MM.1S (cell line): ENCODE measurements around the gene MYH14.

ENCODE experiments used
- DNase-seq: peaks from one replicate; pipeline ENCODE4 v3.0.0-alpha.2; 2015
- H2AFZ ChIP-seq: fragments of 300-600 bp; sonication (generic); 2 replicates; pipeline ENCODE4 v1.6.0; 2016; ENCODE audit warnings: antibody characterized with exemption, low read length
- H3F3A ChIP-seq: fragments of 300-600 bp; sonication (generic); 2 replicates; pipeline ENCODE4 v1.6.1; 2016; ENCODE audit warnings: mild to moderate bottlenecking, antibody characterized with exemption, low read length, moderate library complexity, mixed read lengths; ENCODE audit not compliant: insufficient read depth
- H3K27ac ChIP-seq: fragments of 300-600 bp; sonication (generic); 2 replicates; pipeline ENCODE4 v1.5.1; 2016; ENCODE audit warnings: mild to moderate bottlenecking, low read length
- H3K27me3 ChIP-seq: fragments of 300-600 bp; sonication (generic); replicated peaks from 2 replicates; pipeline ENCODE4 v1.6.0; 2016; ENCODE audit warnings: low read length; ENCODE audit not compliant: insufficient read depth
- H3K36me3 ChIP-seq: fragments of 300-600 bp; sonication (generic); replicated peaks from 2 replicates; pipeline ENCODE4 v1.6.1; 2016; ENCODE audit warnings: mild to moderate bottlenecking, low read length, mixed read lengths; ENCODE audit not compliant: insufficient read depth
- H3K4me1 ChIP-seq: fragments of 300-600 bp; sonication (generic); 2 replicates; pipeline ENCODE4 v1.6.1; 2016; ENCODE audit warnings: low read length, mixed read lengths
- H3K4me2 ChIP-seq: fragments of 300-600 bp; sonication (generic); 2 replicates; pipeline ENCODE4 v1.6.0; 2016; ENCODE audit warnings: low read depth, low read length
- H3K4me3 ChIP-seq: fragments of 300-600 bp; sonication (generic); 2 replicates; pipeline ENCODE4 v1.5.1; 2016; ENCODE audit warnings: low read length, mixed read lengths
- H3K79me2 ChIP-seq: fragments of 300-600 bp; sonication (generic); 2 replicates; pipeline ENCODE4 v1.6.1; 2016; ENCODE audit warnings: mixed run types, low read length, mixed read lengths
- H3K9ac ChIP-seq: fragments of 300-600 bp; sonication (generic); 2 replicates; pipeline ENCODE4 v1.6.1; 2016; ENCODE audit warnings: low read length, mixed read lengths
- H3K9me2 ChIP-seq: fragments of 300-600 bp; sonication (generic); replicated peaks from 2 replicates; pipeline ENCODE4 v1.6.1; 2016; ENCODE audit warnings: mild to moderate bottlenecking, low read length, mixed read lengths; ENCODE audit not compliant: insufficient read depth
- H3K9me3 ChIP-seq: fragments of 300-600 bp; sonication (generic); replicated peaks from 2 replicates; pipeline ENCODE4 v1.6.1; 2016; ENCODE audit warnings: mild to moderate bottlenecking, low read length, mixed read lengths; ENCODE audit not compliant: insufficient read depth
- H4K20me1 ChIP-seq: fragments of 300-600 bp; sonication (generic); 2 replicates; pipeline ENCODE4 v1.6.1; 2016; ENCODE audit warnings: mild to moderate bottlenecking, low read length, moderate library complexity, mixed read lengths; ENCODE audit not compliant: insufficient read depth
- EZH2 ChIP-seq: fragments of 300-600 bp; sonication (generic); optimal IDR thresholded peaks from 2 replicates; pipeline ENCODE3; 2017; ENCODE audit warnings: low read depth, mild to moderate bottlenecking, antibody characterized with exemption, low read length, mixed read lengths
- EZH2phosphoT487 ChIP-seq: fragments of 300-600 bp; sonication (generic); IDR thresholded peaks from 2 replicates; pipeline ENCODE4 v1.6.1; 2018; ENCODE audit warnings: antibody characterized with exemption, low read length
- TF ChIP-seq, protein P1 (sequence below): fragments of 300-600 bp; sonication (generic); IDR thresholded peaks from 2 replicates; pipeline ENCODE4 v1.5.1; 2016; ENCODE audit warnings: antibody characterized with exemption, low read length, mixed read lengths

MYH14 gene

GRCh38 chr19:50320596-50320995, 117.2 kb downstream of the MYH14 start:
- H3K4me2 ChIP-seq: no peak overlapping the region
- TF ChIP-seq, protein P1, sequence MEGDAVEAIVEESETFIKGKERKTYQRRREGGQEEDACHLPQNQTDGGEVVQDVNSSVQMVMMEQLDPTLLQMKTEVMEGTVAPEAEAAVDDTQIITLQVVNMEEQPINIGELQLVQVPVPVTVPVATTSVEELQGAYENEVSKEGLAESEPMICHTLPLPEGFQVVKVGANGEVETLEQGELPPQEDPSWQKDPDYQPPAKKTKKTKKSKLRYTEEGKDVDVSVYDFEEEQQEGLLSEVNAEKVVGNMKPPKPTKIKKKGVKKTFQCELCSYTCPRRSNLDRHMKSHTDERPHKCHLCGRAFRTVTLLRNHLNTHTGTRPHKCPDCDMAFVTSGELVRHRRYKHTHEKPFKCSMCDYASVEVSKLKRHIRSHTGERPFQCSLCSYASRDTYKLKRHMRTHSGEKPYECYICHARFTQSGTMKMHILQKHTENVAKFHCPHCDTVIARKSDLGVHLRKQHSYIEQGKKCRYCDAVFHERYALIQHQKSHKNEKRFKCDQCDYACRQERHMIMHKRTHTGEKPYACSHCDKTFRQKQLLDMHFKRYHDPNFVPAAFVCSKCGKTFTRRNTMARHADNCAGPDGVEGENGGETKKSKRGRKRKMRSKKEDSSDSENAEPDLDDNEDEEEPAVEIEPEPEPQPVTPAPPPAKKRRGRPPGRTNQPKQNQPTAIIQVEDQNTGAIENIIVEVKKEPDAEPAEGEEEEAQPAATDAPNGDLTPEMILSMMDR: no peak
- TF ChIP-seq EZH2phosphoT487: no peak
- no peak for TF ChIP-seq EZH2
- no peak for DNase-seq
- H3K79me2 ChIP-seq: no peaks in the 10 kb centered on the region
- H3K9ac ChIP-seq: no peak overlapping the region
- H3F3A ChIP-seq: no peaks in the 10 kb centered on the region
- no peaks in the 10 kb centered on the region for H4K20me1 ChIP-seq
- H2AFZ ChIP-seq: no peak overlapping the region
- no peaks in the 10 kb centered on the region for H3K9me2 ChIP-seq
- H3K27me3 ChIP-seq: peaks cover 61% of the 10 kb centered on the region
- H3K36me3 ChIP-seq: no peaks in the 10 kb centered on the region
- H3K4me3 ChIP-seq: no peak overlapping the region
- H3K9me3 ChIP-seq: no peaks in the 10 kb centered on the region
- no peak overlapping the region for H3K27ac ChIP-seq
- no peaks in the 10 kb centered on the region for H3K4me1 ChIP-seq

DNA sequence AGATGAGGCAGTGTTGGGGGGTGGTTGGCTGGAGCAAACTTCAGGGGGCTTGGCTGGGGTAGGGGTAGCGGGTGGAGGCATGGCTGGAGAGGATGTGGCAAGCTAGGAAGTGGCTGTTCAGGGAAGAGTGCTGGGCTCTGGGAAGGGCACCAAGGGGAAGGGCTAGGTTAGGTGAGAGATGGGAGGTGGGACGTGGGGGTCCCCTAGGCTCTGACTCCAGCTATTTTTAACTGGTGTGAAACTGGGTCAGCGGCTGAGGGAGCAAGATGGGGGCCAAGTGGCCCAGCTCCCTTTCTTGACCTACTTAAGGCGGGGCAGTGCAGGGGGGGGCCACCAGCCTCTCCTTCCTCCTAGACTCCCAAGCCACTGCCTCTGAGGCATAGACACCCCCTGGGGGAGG, 118.4 kb downstream of the MYH14 start:
- H3K79me2 ChIP-seq: no peaks in the 10 kb centered on the region
- no peak overlapping the region for H3K4me3 ChIP-seq
- no peaks in the 10 kb centered on the region for H4K20me1 ChIP-seq
- DNase-seq: no peak
- peaks cover 60% of the 10 kb centered on the region for H3K27me3 ChIP-seq
- H3K9me3 ChIP-seq: no peaks in the 10 kb centered on the region
- H3K9ac ChIP-seq: no peak overlapping the region
- TF ChIP-seq EZH2: no peak
- TF ChIP-seq EZH2phosphoT487: no peak
- TF ChIP-seq, protein P1: no peak
- H3K27ac ChIP-seq: no peak overlapping the region
- H3K4me2 ChIP-seq: no peak overlapping the region
- H2AFZ ChIP-seq: no peak overlapping the region
- H3K36me3 ChIP-seq: no peaks in the 10 kb centered on the region
- H3K9me2 ChIP-seq: no peaks in the 10 kb centered on the region
- no peaks in the 10 kb centered on the region for H3F3A ChIP-seq
- H3K4me1 ChIP-seq: no peaks in the 10 kb centered on the region

GRCh38 chr19:50322234-50322633, 118.8 kb downstream of the MYH14 start:
- H4K20me1 ChIP-seq: no peaks in the 10 kb centered on the region
- no peaks in the 10 kb centered on the region for H3K9me2 ChIP-seq
- no peak for DNase-seq
- H3K79me2 ChIP-seq: no peaks in the 10 kb centered on the region
- no peaks in the 10 kb centered on the region for H3K4me1 ChIP-seq
- H3K27ac ChIP-seq: no peak overlapping the region
- TF ChIP-seq EZH2phosphoT487: no peak
- no peak for TF ChIP-seq EZH2
- TF ChIP-seq, protein P1: no peak
- no peak overlapping the region for H3K9ac ChIP-seq
- no peaks in the 10 kb centered on the region for H3K9me3 ChIP-seq
- H3K27me3 ChIP-seq: peaks cover 64% of the 10 kb centered on the region
- no peaks in the 10 kb centered on the region for H3K36me3 ChIP-seq
- no peak overlapping the region for H2AFZ ChIP-seq
- no peak overlapping the region for H3K4me3 ChIP-seq
- H3F3A ChIP-seq: no peaks in the 10 kb centered on the region
- H3K4me2 ChIP-seq: no peak overlapping the region
